Tibial artery (tissue), 4 donors: ENCODE data around the gene CEP350.

Experiments
- DNase-seq, 2 donors: peaks; one replicate each; pipeline ENCODE4 v3.0.0-alpha.2; 2019
- H3K27ac ChIP-seq, 2 donors: fragments of 200-600 bp; sonication (generic) in 1 of 2; 1 replicate in 1 of 2; 2 replicates in 1 of 2; pipeline ENCODE4 v1.5.1; 2018 to 2019; ENCODE audit warnings: mild to moderate bottlenecking in 1 of 2
- H3K27me3 ChIP-seq, 2 donors: fragments of 200-600 bp; sonication (generic) in 1 of 2; one replicate each; pipeline versions ENCODE4 v1.5.1 to v1.6.0; 2016 to 2019
- H3K36me3 ChIP-seq, 3 donors: fragments of 200-600 bp; sonication (generic) in 2 of 3; one replicate each; pipeline ENCODE4 v1.5.1; 2016 to 2019; ENCODE audit warnings: mild to moderate bottlenecking in 2 of 3
- H3K4me1 ChIP-seq, 4 donors: fragments of 200-600 bp; sonication (generic) in 2 of 4; 1 replicate in 3 of 4; 2 replicates in 1 of 4; pipeline ENCODE4 v1.5.1; 2016 to 2019
- H3K4me3 ChIP-seq, 2 donors: fragments of 200-600 bp; sonication (generic) in 1 of 2; 1 replicate in 1 of 2; 2 replicates in 1 of 2; pipeline ENCODE4 v1.5.1; 2018 to 2019; ENCODE audit warnings: mild to moderate bottlenecking in 2 of 2
- H3K9me3 ChIP-seq, 3 donors: fragments of 200-600 bp; sonication (generic) in 1 of 3; one replicate each; pipeline ENCODE4 v1.5.1; 2016 to 2019
- intact Hi-C: fragments of 100-400 bp; cut with DNase I; formaldehyde crosslinking; loops from one replicate; pipeline ENCODE4 v1.15.0; 2023; ENCODE audit warnings: low total_unique reads
- TF ChIP-seq, protein P1 (sequence below), 2 experiments: fragments of 200-600 bp in 1 of 2; fragments of 450-650 bp in 1 of 2; IDR thresholded peaks; one replicate each; pipeline ENCODE4 v1.5.1; 2017 to 2019; ENCODE audit warnings: antibody characterized with exemption in 2 of 2, mild to moderate bottlenecking in 1 of 2, moderate library complexity in 1 of 2

Gene CEP350

GRCh38 chr1:179969962-179970361 is 15.4 kb downstream of the CEP350 start:
- intact Hi-C loops: no loop called here

DNA sequence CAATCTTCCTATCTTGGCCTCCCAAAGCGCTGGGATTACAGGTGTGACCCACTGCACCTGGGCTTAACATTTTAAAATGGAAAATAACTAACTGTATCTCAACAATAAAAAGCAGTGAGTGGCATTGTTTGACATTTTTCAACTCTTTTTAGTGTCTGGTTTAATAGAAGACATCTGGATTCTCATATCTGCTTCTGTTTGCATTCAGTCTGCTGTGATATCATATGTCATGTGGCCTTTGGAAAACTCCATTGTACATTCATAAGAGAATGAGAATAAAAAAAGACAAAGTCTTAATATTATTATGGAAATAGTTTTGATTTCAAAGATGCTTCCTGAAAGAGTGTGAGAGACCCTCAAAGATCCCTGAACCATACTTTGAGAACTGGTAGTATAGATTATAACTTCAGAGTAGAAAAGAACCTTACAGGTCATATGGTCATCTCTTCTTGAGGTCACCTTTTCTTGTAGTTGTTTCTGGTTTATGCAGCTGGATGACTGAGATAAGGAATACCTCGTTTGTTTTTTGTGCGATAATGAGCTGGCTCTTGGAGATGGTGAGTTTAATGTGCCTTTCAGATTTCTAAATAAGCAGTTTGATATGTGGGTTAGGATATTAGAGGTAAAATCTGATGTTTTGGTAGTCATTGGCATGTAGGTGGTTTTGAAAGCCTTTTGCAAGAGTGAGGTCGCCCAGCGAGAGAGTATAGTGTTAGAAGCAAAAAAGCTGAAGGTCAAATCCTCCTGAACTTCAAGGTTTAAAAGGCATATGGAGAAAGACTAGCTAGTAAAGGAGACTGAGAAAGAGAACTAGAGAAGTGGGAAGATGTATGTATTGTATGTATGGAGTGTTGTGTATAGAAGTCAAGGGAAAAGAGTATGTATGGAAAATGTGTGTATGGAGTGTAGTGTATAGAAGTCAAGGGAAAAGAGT is 17.2 kb downstream of the CEP350 start:
- Histone ChIP-seq H3K27ac (peak overlapping the region in 1 of 2 donors; percentile 10), H3K9me3 (no peaks in the 10 kb centered on the region), H3K36me3 (no peaks in the 10 kb centered on the region), H3K4me3 (no peak overlapping the region), H3K27me3 (no peaks in the 10 kb centered on the region), H3K4me1 (peaks cover 0 to 78% (median 24%) of the 10 kb centered on the region in 4 donors)
- TF ChIP-seq, protein P1, sequence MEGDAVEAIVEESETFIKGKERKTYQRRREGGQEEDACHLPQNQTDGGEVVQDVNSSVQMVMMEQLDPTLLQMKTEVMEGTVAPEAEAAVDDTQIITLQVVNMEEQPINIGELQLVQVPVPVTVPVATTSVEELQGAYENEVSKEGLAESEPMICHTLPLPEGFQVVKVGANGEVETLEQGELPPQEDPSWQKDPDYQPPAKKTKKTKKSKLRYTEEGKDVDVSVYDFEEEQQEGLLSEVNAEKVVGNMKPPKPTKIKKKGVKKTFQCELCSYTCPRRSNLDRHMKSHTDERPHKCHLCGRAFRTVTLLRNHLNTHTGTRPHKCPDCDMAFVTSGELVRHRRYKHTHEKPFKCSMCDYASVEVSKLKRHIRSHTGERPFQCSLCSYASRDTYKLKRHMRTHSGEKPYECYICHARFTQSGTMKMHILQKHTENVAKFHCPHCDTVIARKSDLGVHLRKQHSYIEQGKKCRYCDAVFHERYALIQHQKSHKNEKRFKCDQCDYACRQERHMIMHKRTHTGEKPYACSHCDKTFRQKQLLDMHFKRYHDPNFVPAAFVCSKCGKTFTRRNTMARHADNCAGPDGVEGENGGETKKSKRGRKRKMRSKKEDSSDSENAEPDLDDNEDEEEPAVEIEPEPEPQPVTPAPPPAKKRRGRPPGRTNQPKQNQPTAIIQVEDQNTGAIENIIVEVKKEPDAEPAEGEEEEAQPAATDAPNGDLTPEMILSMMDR (IDR thresholded peaks at IDR 0.05): no peak
- intact Hi-C loops: no loop called here
- no peak for DNase-seq

More at GRCh38 chr1:179969962-179970361, 15.4 kb downstream of the CEP350 start:
- H3K9me3 ChIP-seq: no peaks in the 10 kb centered on the region
- peak overlapping the region in 1 of 2 donors; percentile 1 for H3K4me3 ChIP-seq
- H3K27ac ChIP-seq: peak overlapping the region; percentile 75
- TF ChIP-seq, protein P1 (IDR thresholded peaks at IDR 0.05): no peak
- no peak for DNase-seq
- peaks cover 0 to 82% (median 31%) of the 10 kb centered on the region in 4 donors for H3K4me1 ChIP-seq
- H3K27me3 ChIP-seq: no peaks in the 10 kb centered on the region
- H3K36me3 ChIP-seq: no peaks in the 10 kb centered on the region

- Histone ChIP-seq H3K4me1 (peaks cover 0 to 75% (median 27%) of the 10 kb centered on the region in 4 donors), H3K36me3 (no peaks in the 10 kb centered on the region), H3K9me3 (no peaks in the 10 kb centered on the region), H3K27ac (no peak overlapping the region), H3K4me3 (no peak overlapping the region), H3K27me3 (no peaks in the 10 kb centered on the region)
- TF ChIP-seq, protein P1 (IDR thresholded peaks at IDR 0.05): no peak
- intact Hi-C loops: no loop called here
- no peak for DNase-seq
Observed at GRCh38 chr1:179973198-179974110, 18.8 kb downstream of the CEP350 start.

- Histone ChIP-seq H3K4me3 (no peak overlapping the region), H3K27me3 (no peaks in the 10 kb centered on the region), H3K36me3 (no peaks in the 10 kb centered on the region), H3K4me1 (peaks cover 0 to 43% (median 4%) of the 10 kb centered on the region in 4 donors), H3K9me3 (no peaks in the 10 kb centered on the region), H3K27ac (no peak overlapping the region)
- intact Hi-C loops: no loop called here
- TF ChIP-seq, protein P1 (IDR thresholded peaks at IDR 0.05): no peak
- DNase-seq: no peak
Observed at GRCh38 chr1:179976970-179977651, 22.5 kb downstream of the CEP350 start.
